HEK293T (cell line): ENCODE measurements around the gene DHRSX.

Source experiments
- CTCF ChIA-PET: fragments of 350-600 bp; formaldehyde crosslinking; extraction: SDS; loops from one replicate; lab custom pipeline; 2021; ENCODE audit warnings: antibody characterized with exemption, inconsistent platforms; lab: Yijun Ruan, JAX
- POLR2A ChIA-PET: fragments of 350-600 bp; formaldehyde crosslinking; extraction: SDS; loops from one replicate; lab custom pipeline; 2020; ENCODE audit warnings: antibody characterized with exemption, inconsistent platforms; lab: Yijun Ruan, JAX
- DNase-seq: peaks from one replicate; pipeline ENCODE4 v3.0.0; 2012; ENCODE audit warnings: mixed read lengths; ENCODE audit errors: extremely low spot score
- ARNT ChIP-seq: fragments of 450-650 bp; IDR thresholded peaks from 2 replicates; pipeline ENCODE4 v1.6.1; 2017; ENCODE audit warnings: mild to moderate bottlenecking
- BHLHE40 ChIP-seq: fragments of 450-650 bp; IDR thresholded peaks from 2 replicates; pipeline ENCODE4 v1.6.1; 2016; ENCODE audit warnings: mild to moderate bottlenecking, moderate library complexity, borderline replicate concordance
- CTBP1 ChIP-seq: fragments of 450-650 bp; IDR thresholded peaks from 2 replicates; pipeline ENCODE4 v1.6.1; 2016; ENCODE audit warnings: borderline replicate concordance
- ELF4 ChIP-seq: fragments of 450-650 bp; IDR thresholded peaks from 2 replicates; pipeline ENCODE4 v1.6.1; 2017; ENCODE audit warnings: antibody characterized with exemption
- FOXA1 ChIP-seq: fragments of 450-650 bp; IDR thresholded peaks from 2 replicates; pipeline ENCODE4 v1.6.1; 2016; ENCODE audit warnings: mild to moderate bottlenecking
- FOXK2 ChIP-seq: fragments of 450-650 bp; IDR thresholded peaks from 2 replicates; pipeline ENCODE4 v1.6.1; 2016; ENCODE audit warnings: mild to moderate bottlenecking
- FOXM1 ChIP-seq: fragments of 450-650 bp; IDR thresholded peaks from 2 replicates; pipeline ENCODE4 v1.6.1; 2017; ENCODE audit warnings: mild to moderate bottlenecking, borderline replicate concordance
- HDGF ChIP-seq: fragments of 450-650 bp; IDR thresholded peaks from 2 replicates; pipeline ENCODE4 v1.6.1; 2017; ENCODE audit warnings: antibody characterized with exemption, borderline replicate concordance
- L3MBTL2 ChIP-seq: fragments of 450-650 bp; conservative IDR thresholded peaks from 2 replicates; pipeline ENCODE4 v1.6.1; 2016; ENCODE audit warnings: mild to moderate bottlenecking
- LEF1 ChIP-seq: fragments of 450-650 bp; IDR thresholded peaks from 2 replicates; pipeline ENCODE4 v1.6.1; 2017; ENCODE audit warnings: mild to moderate bottlenecking, borderline replicate concordance
- NFRKB ChIP-seq: fragments of 450-650 bp; IDR thresholded peaks from 2 replicates; pipeline ENCODE4 v1.6.1; 2016; ENCODE audit warnings: mild to moderate bottlenecking, moderate library complexity
- PKNOX1 ChIP-seq: fragments of 450-650 bp; IDR thresholded peaks from 2 replicates; pipeline ENCODE4 v1.6.1; 2016
- SP1 ChIP-seq: fragments of 450-650 bp; IDR thresholded peaks from 2 replicates; pipeline ENCODE4 v1.6.1; 2017
- SUZ12 ChIP-seq: fragments of 450-650 bp; IDR thresholded peaks from 2 replicates; pipeline ENCODE4 v1.6.1; 2016; ENCODE audit warnings: mild to moderate bottlenecking
- TARDBP ChIP-seq: fragments of 450-650 bp; IDR thresholded peaks from 2 replicates; pipeline ENCODE4 v1.6.1; 2016
- ZNF384 ChIP-seq: fragments of 450-650 bp; IDR thresholded peaks from 2 replicates; pipeline ENCODE4 v1.6.1; 2016

DHRSX gene

GRCh38 chrX:2324151-2324550, 176.6 kb downstream of the DHRSX start:
- POLR2A ChIA-PET, result no interaction called here
- TF ChIP-seq ELF4 (no peak), LEF1 (no peak), SUZ12 (no peak), ARNT (no peak)
- DNase-seq, result no peak
- CTCF ChIA-PET, result no interaction called here

GRCh38 chrX:2321411-2321810, 179.4 kb downstream of the DHRSX start:
- CTCF ChIA-PET, result no interaction called here
- TF ChIP-seq L3MBTL2 (no peak), FOXM1 (no peak), SUZ12 (no peak), BHLHE40 (no peak), PKNOX1 (no peak), FOXA1 (no peak), ARNT (no peak), NFRKB (no peak), HDGF (no peak), CTBP1 (no peak), LEF1 (no peak), TARDBP (no peak), FOXK2 (no peak), ZNF384 (no peak), SP1 (no peak), ELF4 (no peak)
- DNase-seq, result no peak
- POLR2A ChIA-PET, result no interaction called here

GRCh38 chrX:2320580-2321327, 180.0 kb downstream of the DHRSX start:
- CTCF ChIA-PET, result no interaction called here

GRCh38 chrX:2320089-2320488, 180.7 kb downstream of the DHRSX start:
- ChIA-PET CTCF (no interaction called here), POLR2A (no interaction called here)
- TF ChIP-seq L3MBTL2, result no peak
- no peak for TF ChIP-seq ZNF384
- no peak for TF ChIP-seq ELF4
- TF ChIP-seq BHLHE40, result no peak
- DNase-seq, result no peak

More at GRCh38 chrX:2320580-2321327, 180.0 kb downstream of the DHRSX start:
- TF ChIP-seq FOXM1 (no peak), ARNT (no peak), L3MBTL2 (no peak), NFRKB (no peak)
- DNase-seq, result no peak
- POLR2A ChIA-PET, result no interaction called here

GRCh38 chrX:2318371-2318770, 182.4 kb downstream of the DHRSX start:
- POLR2A ChIA-PET, result no interaction called here
- CTCF ChIA-PET, result no interaction called here
- no peak for TF ChIP-seq L3MBTL2
- no peak for TF ChIP-seq FOXA1
- no peak for TF ChIP-seq ZNF384
- DNase-seq, result no peak

- no peak for DNase-seq
- POLR2A ChIA-PET, result no interaction called here
- TF ChIP-seq L3MBTL2, result no peak
- TF ChIP-seq ARNT, result no peak
- no peak for TF ChIP-seq LEF1
- CTCF ChIA-PET, result no interaction called here
Observed at GRCh38 chrX:2317527-2318055, 183.2 kb downstream of the DHRSX start.

GRCh38 chrX:2316534-2316933, 184.2 kb downstream of the DHRSX start:
- POLR2A ChIA-PET, result no interaction called here
- CTCF ChIA-PET, result no interaction called here
- no peak for DNase-seq
- TF ChIP-seq SUZ12 (no peak), CTBP1 (no peak), LEF1 (no peak), ELF4 (no peak), L3MBTL2 (no peak), ZNF384 (no peak), SP1 (no peak), FOXA1 (no peak), FOXM1 (no peak), FOXK2 (no peak), NFRKB (no peak), TARDBP (no peak), ARNT (no peak), BHLHE40 (no peak), PKNOX1 (no peak), HDGF (no peak)

GRCh38 chrX:2315434-2315833, 185.3 kb downstream of the DHRSX start:
- ChIA-PET POLR2A (no interaction called here), CTCF (no interaction called here)
- TF ChIP-seq ELF4 (no peak), FOXM1 (no peak), NFRKB (no peak), ARNT (no peak), BHLHE40 (no peak), CTBP1 (no peak), FOXK2 (no peak), L3MBTL2 (no peak), FOXA1 (no peak), PKNOX1 (no peak), LEF1 (no peak), SUZ12 (no peak)
- no peak for DNase-seq
